Nephron progenitor cell (in vitro differentiated cells): ENCODE results near the gene TRIP10.
A peak's percentile ranks its signal among the peaks of the same experiment; 100 is the strongest.
"Not testable (repeated sequence)": the region's sequence is repeated elsewhere in the genome, so short reads cannot be mapped to it uniquely, and the experiment has no call there.

Source experiments
- DNase-seq: peaks from one replicate; pipeline ENCODE4 v3.0.0; 2021
- H3K27ac Mint-ChIP-seq: 2 replicates; pipeline ENCODE4 v1.8.0; 2021; ENCODE audit warnings: mild to moderate bottlenecking, moderate library complexity, mixed read lengths
- H3K27me3 Mint-ChIP-seq: 2 replicates; pipeline ENCODE4 v1.8.0; 2021; ENCODE audit warnings: mild to moderate bottlenecking, low read depth, mixed read lengths; ENCODE audit not compliant: poor library complexity
- H3K36me3 Mint-ChIP-seq: 2 replicates; pipeline ENCODE4 v1.8.0; 2021; ENCODE audit warnings: low read depth, mixed read lengths
- H3K4me1 Mint-ChIP-seq: 2 replicates; pipeline ENCODE4 v1.8.0; 2021; ENCODE audit warnings: mixed read lengths
- H3K4me3 Mint-ChIP-seq: 2 replicates; pipeline ENCODE4 v1.8.0; 2021; ENCODE audit warnings: mild to moderate bottlenecking, moderate library complexity, mixed read lengths
- H3K9me3 Mint-ChIP-seq: 2 replicates; pipeline ENCODE4 v1.8.0; 2021; ENCODE audit warnings: mild to moderate bottlenecking, moderate library complexity, mixed read lengths
- CTCF ChIP-seq: fragments of 200-600 bp; sonication (generic); IDR thresholded peaks from 2 replicates; pipeline ENCODE4 v1.5.0; 2021; ENCODE audit warnings: antibody characterized with exemption

TRIP10 gene

GRCh38 chr19:6744381-6745301 is 5.2 kb downstream of the TRIP10 start:
- Mint-ChIP-seq H3K4me1 (peaks cover 54% of the 10 kb centered on the region), H3K27me3 (no peaks in the 10 kb centered on the region), H3K36me3 (peaks cover 62% of the 10 kb centered on the region), H3K9me3 (no peaks in the 10 kb centered on the region), H3K27ac (peak overlapping the region; percentile 99), H3K4me3 (peak overlapping the region; percentile 47)
- DNase-seq: no peak
- TF ChIP-seq CTCF: no peak

GRCh38 chr19:6745965-6746364 is 6.5 kb downstream of the TRIP10 start:
- H3K27ac Mint-ChIP-seq: peak overlapping the region; percentile 88
- no peaks in the 10 kb centered on the region for H3K9me3 Mint-ChIP-seq
- H3K4me3 Mint-ChIP-seq: peak overlapping the region; percentile 12
- peaks cover 68% of the 10 kb centered on the region for H3K36me3 Mint-ChIP-seq
- peaks cover 55% of the 10 kb centered on the region for H3K4me1 Mint-ChIP-seq
- DNase-seq: no peak
- no peaks in the 10 kb centered on the region for H3K27me3 Mint-ChIP-seq
- TF ChIP-seq CTCF: no peak

GRCh38 chr19:6748543-6748942 is 9.1 kb downstream of the TRIP10 start:
- Mint-ChIP-seq H3K36me3 (peaks cover 66% of the 10 kb centered on the region), H3K4me1 (peaks cover 34% of the 10 kb centered on the region)
- not testable (repeated sequence) for H3K27me3 Mint-ChIP-seq, H3K9me3 Mint-ChIP-seq, DNase-seq, H3K27ac Mint-ChIP-seq, H3K4me3 Mint-ChIP-seq

GRCh38 chr19:6750062-6750461 is 10.6 kb downstream of the TRIP10 start:
- Mint-ChIP-seq H3K4me3 (no peak overlapping the region), H3K27me3 (peaks cover 5% of the 10 kb centered on the region), H3K36me3 (peaks cover 56% of the 10 kb centered on the region), H3K4me1 (peaks cover 18% of the 10 kb centered on the region), H3K9me3 (no peaks in the 10 kb centered on the region), H3K27ac (no peak overlapping the region)
- no peak for TF ChIP-seq CTCF
- no peak for DNase-seq

GRCh38 chr19:6751189-6751588 is 11.7 kb downstream of the TRIP10 start:
- no peak for DNase-seq
- peaks cover 5% of the 10 kb centered on the region for H3K27me3 Mint-ChIP-seq
- TF ChIP-seq CTCF: no peak
- no peak overlapping the region for H3K27ac Mint-ChIP-seq
- no peak overlapping the region for H3K4me3 Mint-ChIP-seq
- H3K36me3 Mint-ChIP-seq: peaks cover 46% of the 10 kb centered on the region
- peaks cover 9% of the 10 kb centered on the region for H3K4me1 Mint-ChIP-seq
- no peaks in the 10 kb centered on the region for H3K9me3 Mint-ChIP-seq

GRCh38 chr19:6752256-6753177 is 13.0 kb downstream of the TRIP10 start:
- DNase-seq: peak; percentile 66
- Mint-ChIP-seq H3K9me3 (no peaks in the 10 kb centered on the region), H3K4me3 (peak overlapping the region; percentile 73), H3K27me3 (peaks cover 7% of the 10 kb centered on the region), H3K4me1 (peaks cover 9% of the 10 kb centered on the region), H3K36me3 (peaks cover 33% of the 10 kb centered on the region), H3K27ac (no peak overlapping the region)
- TF ChIP-seq CTCF: no peak
